Panc1 (cell line): ENCODE measurements around the gene ALDH1A3. TPM values are rescaled to one million over a fixed set of nuclear protein-coding genes. Genes with fewer than 3 reads are reported as not detected.

Experiments
- ATAC-seq: fragments of 200-7000 bp; cut with Tn5 transposase; 2 replicates; pipeline ENCODE4 v1.9.1; 2020; ENCODE audit warnings: mild to moderate bottlenecking, moderate library complexity
- BruUV-seq: library from RNA; stranded (reverse); fragments of 400-500 nt; replicated peaks from 2 replicates; lab custom pipeline; 2021; lab: Mats Ljungman, UMichigan
- CTCF ChIA-PET: fragments of 300-600 bp; sonication (Branson Sonifier 250); formaldehyde crosslinking; loops from one replicate; lab custom pipeline; 2022; ENCODE audit warnings: antibody characterized with exemption; lab: Charles Lee
- POLR2A ChIA-PET: fragments of 300-600 bp; sonication (Branson Sonifier 250); formaldehyde crosslinking; loops from one replicate; lab custom pipeline; 2022; ENCODE audit warnings: antibody characterized with exemption; lab: Charles Lee
- DNase-seq: peaks from one replicate; pipeline ENCODE4 v3.0.0-alpha.2; 2010; ENCODE audit warnings: low read depth, low spot score
- H3K27ac ChIP-seq: 2 replicates; pipeline ENCODE4 v1.5.1; 2011; ENCODE audit warnings: mild to moderate bottlenecking, low read length, inconsistent platforms
- H3K27me3 ChIP-seq: fragments of 200-500 bp; sonication (Bioruptor generic); 2 replicates; pipeline ENCODE4 v1.6.0; 2014; ENCODE audit warnings: low read length, inconsistent platforms; ENCODE audit not compliant: control insufficient read depth, insufficient read depth
- H3K36me3 ChIP-seq: fragments of 200-500 bp; sonication (Bioruptor generic); 2 replicates; pipeline ENCODE4 v1.5.1; 2014; ENCODE audit warnings: inconsistent platforms, mild to moderate bottlenecking, low read length, moderate library complexity; ENCODE audit not compliant: control insufficient read depth, insufficient read depth
- H3K4me1 ChIP-seq: 2 replicates; pipeline ENCODE4 v1.5.1; 2011; ENCODE audit warnings: inconsistent platforms, mild to moderate bottlenecking, low read length, moderate library complexity; ENCODE audit not compliant: control insufficient read depth, insufficient read depth
- H3K4me3 ChIP-seq, 2 experiments: 2 replicates each; pipeline ENCODE4 v1.5.1; 2011 to 2012; ENCODE audit warnings: low read depth in 2 of 2, low read length in 2 of 2, mild to moderate bottlenecking in 2 of 2, inconsistent platforms in 1 of 2, moderate library complexity in 1 of 2
- H3K9me3 ChIP-seq: fragments of 200-500 bp; sonication (Bioruptor generic); 2 replicates; pipeline ENCODE4 v1.5.1; 2014; ENCODE audit warnings: low read depth, mild to moderate bottlenecking, inconsistent platforms, low read length, moderate library complexity; ENCODE audit not compliant: control insufficient read depth, insufficient read depth
- CTCF ChIP-seq: fragments of 450-650 bp; IDR thresholded peaks from 2 replicates; pipeline ENCODE4 v1.5.1; 2017; ENCODE audit warnings: mild to moderate bottlenecking
- POLR2AphosphoS5 ChIP-seq: IDR thresholded peaks from 2 replicates; pipeline ENCODE4 v1.6.1; 2012; ENCODE audit warnings: mild to moderate bottlenecking, low read depth, low read length, moderate library complexity
- SIN3A ChIP-seq: IDR thresholded peaks from 2 replicates; pipeline ENCODE4 v1.6.1; 2012; ENCODE audit warnings: low read depth, mild to moderate bottlenecking, low read length, moderate library complexity, borderline replicate concordance; ENCODE audit not compliant: insufficient read depth
- TCF7L2 ChIP-seq: IDR thresholded peaks from 2 replicates; pipeline ENCODE4 v1.6.1; 2011; ENCODE audit warnings: mild to moderate bottlenecking, low read depth, low read length, inconsistent platforms
- in situ Hi-C: cut with HindIII; loops from 2 replicates; pipeline ENCODE4 v1.10.0; 2016; ENCODE audit warnings: low sequenced_read_pairs, low pct_unique_long_range_greater_than_20kb
- intact Hi-C: fragments of 100-400 bp; cut with micrococcal nuclease; formaldehyde crosslinking; loops from one replicate; pipeline ENCODE4 v1.10.0; 2022; ENCODE audit not compliant: unreplicated experiment
- total RNA-seq: library from RNA; stranded (reverse); gene quantifications from one replicate; pipeline ENCODE4 v1.2.1, GENCODE V29; 2021; ENCODE audit not compliant: unreplicated experiment
- TF ChIP-seq, protein P1 (sequence below), 2 experiments: IDR thresholded peaks; 2 replicates each; pipeline ENCODE4 v1.6.1; 2011 to 2012; ENCODE audit warnings: low read depth in 2 of 2, control low read depth in 1 of 2, low read length in 1 of 2, mild to moderate bottlenecking in 1 of 2, moderate library complexity in 1 of 2; ENCODE audit not compliant: insufficient read depth in 1 of 2

The ALDH1A3 gene
- total RNA-seq, 1 experiment from 2014 or later, result 143 TPM

GRCh38 chr15:100832149-100832942 is 47.3 kb upstream of the ALDH1A3 start:
- Histone ChIP-seq H3K4me3 (no peak overlapping the region), H3K9me3 (no peaks in the 10 kb centered on the region), H3K36me3 (no peaks in the 10 kb centered on the region), H3K4me1 (no peaks in the 10 kb centered on the region), H3K27ac (no peak overlapping the region), H3K27me3 (no peaks in the 10 kb centered on the region)
- ATAC-seq (no peak), DNase-seq (no peak)
- no peak for TF ChIP-seq POLR2AphosphoS5
- no peak for TF ChIP-seq SIN3A
- TF ChIP-seq, protein P1, sequence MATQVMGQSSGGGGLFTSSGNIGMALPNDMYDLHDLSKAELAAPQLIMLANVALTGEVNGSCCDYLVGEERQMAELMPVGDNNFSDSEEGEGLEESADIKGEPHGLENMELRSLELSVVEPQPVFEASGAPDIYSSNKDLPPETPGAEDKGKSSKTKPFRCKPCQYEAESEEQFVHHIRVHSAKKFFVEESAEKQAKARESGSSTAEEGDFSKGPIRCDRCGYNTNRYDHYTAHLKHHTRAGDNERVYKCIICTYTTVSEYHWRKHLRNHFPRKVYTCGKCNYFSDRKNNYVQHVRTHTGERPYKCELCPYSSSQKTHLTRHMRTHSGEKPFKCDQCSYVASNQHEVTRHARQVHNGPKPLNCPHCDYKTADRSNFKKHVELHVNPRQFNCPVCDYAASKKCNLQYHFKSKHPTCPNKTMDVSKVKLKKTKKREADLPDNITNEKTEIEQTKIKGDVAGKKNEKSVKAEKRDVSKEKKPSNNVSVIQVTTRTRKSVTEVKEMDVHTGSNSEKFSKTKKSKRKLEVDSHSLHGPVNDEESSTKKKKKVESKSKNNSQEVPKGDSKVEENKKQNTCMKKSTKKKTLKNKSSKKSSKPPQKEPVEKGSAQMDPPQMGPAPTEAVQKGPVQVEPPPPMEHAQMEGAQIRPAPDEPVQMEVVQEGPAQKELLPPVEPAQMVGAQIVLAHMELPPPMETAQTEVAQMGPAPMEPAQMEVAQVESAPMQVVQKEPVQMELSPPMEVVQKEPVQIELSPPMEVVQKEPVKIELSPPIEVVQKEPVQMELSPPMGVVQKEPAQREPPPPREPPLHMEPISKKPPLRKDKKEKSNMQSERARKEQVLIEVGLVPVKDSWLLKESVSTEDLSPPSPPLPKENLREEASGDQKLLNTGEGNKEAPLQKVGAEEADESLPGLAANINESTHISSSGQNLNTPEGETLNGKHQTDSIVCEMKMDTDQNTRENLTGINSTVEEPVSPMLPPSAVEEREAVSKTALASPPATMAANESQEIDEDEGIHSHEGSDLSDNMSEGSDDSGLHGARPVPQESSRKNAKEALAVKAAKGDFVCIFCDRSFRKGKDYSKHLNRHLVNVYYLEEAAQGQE (IDR thresholded peaks at IDR 0.05; ENCODE audit: insufficient read depth in 1 of 2, low read depth in 2 of 2, low read length in 1 of 2), result no peak
- no peak for TF ChIP-seq TCF7L2
- TF ChIP-seq CTCF, result no peak
- no TSS peak for BruUV-seq
- CTCF ChIA-PET, result no interaction called here
- intact Hi-C loops (no loop called here), in situ Hi-C loops (no loop called here)
- POLR2A ChIA-PET, result interaction anchor here (0.6 kb wide), 1 partner anchor 11 kb away, joined by 3 read pairs; no protein-coding TSS in a partner anchor

DNA sequence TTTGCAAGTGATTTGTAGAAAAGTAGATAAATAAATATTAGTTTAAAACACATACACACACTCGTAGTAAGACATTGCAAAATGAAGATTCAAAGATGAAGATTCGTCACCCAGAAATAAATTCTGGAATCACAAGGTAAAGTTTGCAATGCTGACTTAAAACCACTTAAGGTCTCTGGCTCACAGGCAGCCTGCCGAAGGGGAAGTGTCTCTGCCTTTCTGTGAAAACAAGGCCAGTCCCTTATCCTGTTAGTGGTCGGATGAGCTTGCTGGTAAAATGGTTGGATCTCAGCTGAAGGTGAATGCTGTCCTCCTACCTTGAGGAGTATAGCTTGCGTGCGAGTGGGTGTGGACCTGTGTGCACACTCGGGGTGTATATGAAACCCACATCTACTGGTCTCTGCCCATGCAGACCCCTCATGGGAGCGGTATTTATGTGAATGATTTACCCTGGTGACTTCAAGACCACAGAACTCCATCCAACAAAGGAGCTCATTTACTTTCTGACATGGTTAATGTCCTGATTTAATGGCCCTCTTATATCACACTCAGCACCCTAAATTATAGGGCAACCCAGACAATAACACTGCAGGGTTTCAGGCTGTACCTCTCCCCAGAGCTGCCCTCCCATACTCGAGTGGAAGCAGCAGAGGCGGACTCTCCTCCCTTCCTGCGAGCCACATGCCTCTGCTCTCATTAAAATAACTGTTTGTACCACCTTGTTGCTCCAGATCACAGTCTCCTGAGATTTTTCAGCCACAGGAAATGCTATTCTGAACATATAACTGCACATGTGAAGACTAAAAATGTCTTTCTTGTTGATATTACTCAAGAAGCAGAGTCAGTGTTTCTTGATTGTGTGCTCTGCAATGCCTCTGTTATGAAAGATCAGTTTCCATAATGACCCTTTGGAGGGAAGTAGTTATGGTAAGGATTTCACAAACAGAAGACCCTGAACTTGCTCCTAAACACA is 45.9 kb upstream of the ALDH1A3 start:
- Histone ChIP-seq H3K36me3 (no peaks in the 10 kb centered on the region), H3K27me3 (no peaks in the 10 kb centered on the region), H3K27ac (no peak overlapping the region), H3K4me3 (no peak overlapping the region), H3K9me3 (0 out of 2 replicates have a peak, but pooled peaks cover 3% of the 10 kb centered on the region), H3K4me1 (no peaks in the 10 kb centered on the region)
- DNase-seq (no peak), ATAC-seq (no peak)
- BruUV-seq, result no TSS peak
- intact Hi-C loops (no loop called here), in situ Hi-C loops (no loop called here)
- POLR2A ChIA-PET, result no interaction called here
- CTCF ChIA-PET, result no interaction called here
- TF ChIP-seq CTCF (no peak), TCF7L2 (no peak), POLR2AphosphoS5 (no peak), SIN3A (no peak)
- TF ChIP-seq, protein P1 (IDR thresholded peaks at IDR 0.05; ENCODE audit: insufficient read depth in 1 of 2, low read depth in 2 of 2, low read length in 1 of 2), result no peak
